WTC11 (cell line): ENCODE data around the gene CDK4.

Experiments used
- ATF3 ChIP-seq: sonication (generic); formaldehyde crosslinking; conservative IDR thresholded peaks from 2 replicates; pipeline ENCODE4 v1.8.1; 2022; ENCODE audit warnings: mild to moderate bottlenecking, missing genetic modification reagents
- CBFB ChIP-seq: sonication (generic); formaldehyde crosslinking; IDR thresholded peaks from 2 replicates; pipeline ENCODE4 v1.8.1; 2022; ENCODE audit warnings: mild to moderate bottlenecking, low read depth, missing genetic modification reagents
- ELF4 ChIP-seq: sonication (generic); formaldehyde crosslinking; IDR thresholded peaks from 2 replicates; pipeline ENCODE4 v1.8.1; 2022; ENCODE audit warnings: low read depth, mild to moderate bottlenecking, moderate library complexity, missing genetic modification reagents
- NR3C1 ChIP-seq: sonication (generic); formaldehyde crosslinking; conservative IDR thresholded peaks from 2 replicates; pipeline ENCODE4 v1.8.1; 2023; ENCODE audit warnings: low read depth, mild to moderate bottlenecking, missing genetic modification reagents
- RORB ChIP-seq: fragments of 250-450 bp; sonication (Bioruptor Pico); IDR thresholded peaks from 2 replicates; pipeline ENCODE4 v1.9.0; 2021; ENCODE audit warnings: mild to moderate bottlenecking
- SP1 ChIP-seq: sonication (generic); formaldehyde crosslinking; conservative IDR thresholded peaks from 2 replicates; pipeline ENCODE4 v1.8.1; 2022; ENCODE audit warnings: missing genetic modification reagents
- TCF7 ChIP-seq: sonication (generic); formaldehyde crosslinking; IDR thresholded peaks from 2 replicates; pipeline ENCODE4 v1.8.0; 2022; ENCODE audit warnings: mild to moderate bottlenecking, low read depth, missing genetic modification reagents, moderate library complexity
- USF2 ChIP-seq: sonication (generic); formaldehyde crosslinking; IDR thresholded peaks from 2 replicates; pipeline ENCODE4 v1.8.1; 2023; ENCODE audit warnings: mild to moderate bottlenecking, missing genetic modification reagents, moderate library complexity
- ZMAT4 ChIP-seq: fragments of 250-450 bp; sonication (Bioruptor Pico); IDR thresholded peaks from 2 replicates; pipeline ENCODE4 v1.9.0; 2021; ENCODE audit warnings: mild to moderate bottlenecking
- TF ChIP-seq, protein P1 (sequence below): fragments of 200-600 bp; IDR thresholded peaks from 2 replicates; pipeline ENCODE4 v1.8.0; 2022; ENCODE audit warnings: antibody characterized with exemption
- TF ChIP-seq, protein P2 (sequence below): sonication (generic); formaldehyde crosslinking; IDR thresholded peaks from 2 replicates; pipeline ENCODE4 v1.8.1; 2023; ENCODE audit warnings: mild to moderate bottlenecking, missing genetic modification reagents, moderate library complexity
- TF ChIP-seq, protein P3 (sequence below): sonication (generic); formaldehyde crosslinking; IDR thresholded peaks from 2 replicates; pipeline ENCODE4 v1.8.0; 2022; ENCODE audit warnings: mild to moderate bottlenecking, missing genetic modification reagents

GRCh38 chr12:57718641-57719528 lies 33.2 kb downstream of the CDK4 start:
- TF ChIP-seq NR3C1 (no peak), RORB (no peak), ZMAT4 (no peak), USF2 (no peak), SP1 (CRISPR knock-in tag) (no peak), CBFB (no peak), ELF4 (CRISPR knock-in tag) (no peak), ATF3 (CRISPR knock-in tag) (no peak), TCF7 (CRISPR knock-in tag) (no peak)
- TF ChIP-seq, protein P1, sequence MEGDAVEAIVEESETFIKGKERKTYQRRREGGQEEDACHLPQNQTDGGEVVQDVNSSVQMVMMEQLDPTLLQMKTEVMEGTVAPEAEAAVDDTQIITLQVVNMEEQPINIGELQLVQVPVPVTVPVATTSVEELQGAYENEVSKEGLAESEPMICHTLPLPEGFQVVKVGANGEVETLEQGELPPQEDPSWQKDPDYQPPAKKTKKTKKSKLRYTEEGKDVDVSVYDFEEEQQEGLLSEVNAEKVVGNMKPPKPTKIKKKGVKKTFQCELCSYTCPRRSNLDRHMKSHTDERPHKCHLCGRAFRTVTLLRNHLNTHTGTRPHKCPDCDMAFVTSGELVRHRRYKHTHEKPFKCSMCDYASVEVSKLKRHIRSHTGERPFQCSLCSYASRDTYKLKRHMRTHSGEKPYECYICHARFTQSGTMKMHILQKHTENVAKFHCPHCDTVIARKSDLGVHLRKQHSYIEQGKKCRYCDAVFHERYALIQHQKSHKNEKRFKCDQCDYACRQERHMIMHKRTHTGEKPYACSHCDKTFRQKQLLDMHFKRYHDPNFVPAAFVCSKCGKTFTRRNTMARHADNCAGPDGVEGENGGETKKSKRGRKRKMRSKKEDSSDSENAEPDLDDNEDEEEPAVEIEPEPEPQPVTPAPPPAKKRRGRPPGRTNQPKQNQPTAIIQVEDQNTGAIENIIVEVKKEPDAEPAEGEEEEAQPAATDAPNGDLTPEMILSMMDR = no peak
- TF ChIP-seq, protein P2, sequence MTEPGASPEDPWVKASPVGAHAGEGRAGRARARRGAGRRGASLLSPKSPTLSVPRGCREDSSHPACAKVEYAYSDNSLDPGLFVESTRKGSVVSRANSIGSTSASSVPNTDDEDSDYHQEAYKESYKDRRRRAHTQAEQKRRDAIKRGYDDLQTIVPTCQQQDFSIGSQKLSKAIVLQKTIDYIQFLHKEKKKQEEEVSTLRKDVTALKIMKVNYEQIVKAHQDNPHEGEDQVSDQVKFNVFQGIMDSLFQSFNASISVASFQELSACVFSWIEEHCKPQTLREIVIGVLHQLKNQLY (CRISPR knock-in tag) = no peak
- TF ChIP-seq, protein P3, sequence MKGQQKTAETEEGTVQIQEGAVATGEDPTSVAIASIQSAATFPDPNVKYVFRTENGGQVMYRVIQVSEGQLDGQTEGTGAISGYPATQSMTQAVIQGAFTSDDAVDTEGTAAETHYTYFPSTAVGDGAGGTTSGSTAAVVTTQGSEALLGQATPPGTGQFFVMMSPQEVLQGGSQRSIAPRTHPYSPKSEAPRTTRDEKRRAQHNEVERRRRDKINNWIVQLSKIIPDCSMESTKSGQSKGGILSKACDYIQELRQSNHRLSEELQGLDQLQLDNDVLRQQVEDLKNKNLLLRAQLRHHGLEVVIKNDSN = no peak
